H9 (cell line): ENCODE data around the gene CACNA2D3. TPM values are rescaled to one million over a fixed set of nuclear protein-coding genes. Genes with fewer than 3 reads are reported as not detected.

ENCODE experiments used
- DNase-seq: peaks from one replicate; pipeline ENCODE4 v3.0.0-alpha.2; 2017
- H2AFZ ChIP-seq: one replicate; pipeline ENCODE4 v1.6.1; 2013; ENCODE audit warnings: mild to moderate bottlenecking, low read length, control low read depth, moderate library complexity
- H2AK5ac ChIP-seq: 2 replicates; pipeline ENCODE4 v1.6.1; 2013; ENCODE audit warnings: low read length, control low read depth, mixed read lengths; ENCODE audit not compliant: insufficient read length
- H2BK120ac ChIP-seq: one replicate; pipeline ENCODE4 v1.6.1; 2013; ENCODE audit warnings: low read depth, mild to moderate bottlenecking, low read length, control low read depth, inconsistent platforms; ENCODE audit not compliant: poor library complexity, severe bottlenecking
- H2BK12ac ChIP-seq: 2 replicates; pipeline ENCODE4 v1.6.1; 2013; ENCODE audit warnings: low read length, control low read depth, mixed read lengths, low read depth; ENCODE audit not compliant: insufficient read length
- H2BK15ac ChIP-seq: 2 replicates; pipeline ENCODE4 v1.6.1; 2013; ENCODE audit warnings: low read depth, low read length, control low read depth
- H2BK20ac ChIP-seq: one replicate; pipeline ENCODE4 v1.6.1; 2013; ENCODE audit warnings: low read depth, mild to moderate bottlenecking, low read length, control low read depth, inconsistent platforms; ENCODE audit not compliant: poor library complexity, severe bottlenecking
- H2BK5ac ChIP-seq: 2 replicates; pipeline ENCODE4 v1.6.1; 2013; ENCODE audit warnings: low read length, control low read depth, mixed read lengths; ENCODE audit not compliant: insufficient read length
- H3K14ac ChIP-seq: 2 replicates; pipeline ENCODE4 v1.6.1; 2013; ENCODE audit warnings: low read length, control low read depth; ENCODE audit not compliant: insufficient read depth
- H3K18ac ChIP-seq: 2 replicates; pipeline ENCODE4 v1.6.1; 2013; ENCODE audit warnings: low read depth, mild to moderate bottlenecking, mixed read lengths, low read length, control low read depth; ENCODE audit not compliant: insufficient read length
- H3K23ac ChIP-seq: 2 replicates; pipeline ENCODE4 v1.6.1; 2013; ENCODE audit warnings: low read length, control low read depth, mixed read lengths, low read depth; ENCODE audit not compliant: insufficient read length
- H3K23me2 ChIP-seq: 2 replicates; pipeline ENCODE4 v1.6.1; 2013; ENCODE audit warnings: low read depth, mild to moderate bottlenecking, mixed read lengths, low read length, control low read depth; ENCODE audit not compliant: insufficient read length, poor library complexity, severe bottlenecking
- H3K27ac ChIP-seq: 2 replicates; pipeline ENCODE4 v1.5.1; 2013; ENCODE audit warnings: low read length, control low read depth, mixed read lengths, low read depth; ENCODE audit not compliant: insufficient read length
- H3K27me3 ChIP-seq: 2 replicates; pipeline ENCODE4 v1.6.1; 2013; ENCODE audit warnings: low read length, control low read depth, inconsistent platforms; ENCODE audit not compliant: insufficient read depth
- H3K4ac ChIP-seq: 2 replicates; pipeline ENCODE4 v1.6.1; 2013; ENCODE audit warnings: low read depth, mild to moderate bottlenecking, control low read depth, inconsistent platforms, low read length, moderate library complexity
- H3K4me1 ChIP-seq: 2 replicates; pipeline ENCODE4 v1.6.1; 2013; ENCODE audit warnings: low read length, control low read depth, inconsistent platforms; ENCODE audit not compliant: insufficient read depth
- H3K4me2 ChIP-seq: 2 replicates; pipeline ENCODE4 v1.6.1; 2013; ENCODE audit warnings: low read length, control low read depth, mixed read lengths; ENCODE audit not compliant: insufficient read length, insufficient read depth
- H3K56ac ChIP-seq: 2 replicates; pipeline ENCODE4 v1.6.1; 2013; ENCODE audit warnings: low read depth, mild to moderate bottlenecking, mixed read lengths, low read length, control low read depth; ENCODE audit not compliant: insufficient read length
- H3K79me1 ChIP-seq: 2 replicates; pipeline ENCODE4 v1.6.1; 2013; ENCODE audit warnings: low read depth, mild to moderate bottlenecking, moderate library complexity, low read length, control low read depth, inconsistent platforms; ENCODE audit not compliant: insufficient read depth, poor library complexity, severe bottlenecking
- H3K79me2 ChIP-seq: 2 replicates; pipeline ENCODE4 v1.6.1; 2013; ENCODE audit warnings: low read length, control low read depth, inconsistent platforms; ENCODE audit not compliant: insufficient read depth
- H3K9ac ChIP-seq: 2 replicates; pipeline ENCODE4 v1.6.1; 2013; ENCODE audit warnings: low read length, control low read depth, mixed read lengths; ENCODE audit not compliant: insufficient read length; ENCODE audit errors: extremely low read depth
- H3K9me3 ChIP-seq: one replicate; pipeline ENCODE4 v1.6.1; 2013; ENCODE audit warnings: low read depth, low read length, inconsistent platforms; ENCODE audit not compliant: control insufficient read depth
- H3T11ph ChIP-seq: one replicate; pipeline ENCODE4 v1.6.1; 2013; ENCODE audit warnings: mild to moderate bottlenecking, low read length, control low read depth, inconsistent platforms
- H4K20me1 ChIP-seq: one replicate; pipeline ENCODE4 v1.6.1; 2013; ENCODE audit not compliant: control insufficient read depth, insufficient read length, insufficient read depth
- H4K5ac ChIP-seq: 2 replicates; pipeline ENCODE4 v1.6.1; 2013; ENCODE audit warnings: low read depth, mild to moderate bottlenecking, mixed read lengths, low read length, control low read depth; ENCODE audit not compliant: insufficient read length
- H4K8ac ChIP-seq: replicated peaks from 2 replicates; pipeline ENCODE4 v1.6.1; 2013; ENCODE audit warnings: low read length, control low read depth, mixed read lengths, low read depth; ENCODE audit not compliant: insufficient read length
- H4K91ac ChIP-seq: 2 replicates; pipeline ENCODE4 v1.6.1; 2013; ENCODE audit warnings: low read depth, mild to moderate bottlenecking, moderate library complexity, mixed read lengths, low read length, control low read depth; ENCODE audit not compliant: insufficient read length
- H3K27ac Mint-ChIP-seq, 3 experiments: 2 replicates in 2 of 3; 3 replicates in 1 of 3; pipeline ENCODE4 v1.8.0; 2020 to 2021; ENCODE audit warnings: mixed read lengths in 3 of 3, mild to moderate bottlenecking in 1 of 3, moderate library complexity in 1 of 3
- H3K27me3 Mint-ChIP-seq: 2 replicates; pipeline ENCODE4 v1.8.0; 2021; ENCODE audit warnings: low read depth, mild to moderate bottlenecking, moderate library complexity, mixed read lengths
- H3K36me3 Mint-ChIP-seq, 3 experiments: 2 replicates in 2 of 3; 3 replicates in 1 of 3; pipeline ENCODE4 v1.8.0; 2020 to 2021; ENCODE audit warnings: low read depth in 3 of 3, mixed read lengths in 3 of 3; ENCODE audit not compliant: insufficient read depth in 1 of 3
- H3K4me1 Mint-ChIP-seq, 2 experiments: 2 replicates each; pipeline ENCODE4 v1.8.0; 2020; ENCODE audit warnings: mixed read lengths in 2 of 2
- H3K4me3 Mint-ChIP-seq, 2 experiments: 2 replicates in 1 of 2; 3 replicates in 1 of 2; pipeline ENCODE4 v1.8.0; 2020 to 2021; ENCODE audit warnings: mild to moderate bottlenecking in 2 of 2, mixed read lengths in 2 of 2, moderate library complexity in 1 of 2
- H3K9me3 Mint-ChIP-seq, 2 experiments: 2 replicates in 1 of 2; 3 replicates in 1 of 2; pipeline ENCODE4 v1.8.0; 2020; ENCODE audit warnings: mild to moderate bottlenecking in 2 of 2, mixed read lengths in 2 of 2, moderate library complexity in 1 of 2
- WGBS: extraction: QIAGEN DNeasy Blood & Tissue Kit; methylation state at CpG from one replicate; pipeline ENCODE4 v1.1.7; 2013; ENCODE audit warnings: missing lambda C conversion rate, low lambda C conversion rate, mixed read lengths; ENCODE audit not compliant: insufficient read length; ENCODE audit errors: extremely low coverage; 5-methylcytosine and 5-hydroxymethylcytosine counted together
- total RNA-seq: library from RNA; stranded (reverse); gene quantifications from 2 replicates; pipeline ENCODE4 v1.2.1, GENCODE V29; 2021
- TF ChIP-seq, protein P1 (sequence below): fragments of 200-600 bp; sonication (generic); conservative IDR thresholded peaks from 3 replicates; pipeline ENCODE4 v1.8.0; 2021; ENCODE audit warnings: antibody characterized with exemption, mild to moderate bottlenecking

CACNA2D3 gene
- total RNA-seq, 1 experiment from 2014 or later = 3.2 TPM

DNA sequence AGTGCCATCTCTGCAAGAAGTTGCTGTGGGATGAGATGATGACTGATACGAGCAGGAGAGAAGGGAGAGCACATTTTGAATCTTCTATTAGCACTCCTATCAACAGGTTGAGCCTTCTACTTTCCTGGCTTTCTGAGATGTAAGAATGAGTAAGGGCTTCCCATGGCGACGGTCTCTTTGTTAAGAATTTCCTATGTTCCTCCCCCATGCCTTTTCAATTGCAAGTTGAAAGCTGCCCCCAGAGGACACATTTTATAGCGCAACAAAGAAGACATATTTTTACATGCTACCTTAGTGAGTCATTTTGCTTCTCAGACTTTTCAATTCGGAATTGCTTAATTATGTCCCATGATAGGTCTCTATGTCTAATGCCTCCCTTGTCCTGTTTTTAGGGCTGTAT lies 876.8 kb downstream of the CACNA2D3 start:
- no peak overlapping the region for H2AFZ ChIP-seq
- H3K9me3 Mint-ChIP-seq = peaks cover 0 to 3% of the 10 kb centered on the region in 2 experiments; a peak in 1 of 5 replicates
- H3K27me3 Mint-ChIP-seq = no peaks in the 10 kb centered on the region
- no peaks in the 10 kb centered on the region for H3K79me2 ChIP-seq
- H3K27ac Mint-ChIP-seq = peak overlapping the region; percentile 72 to 98 (median 96); a peak in 4 of 7 replicates
- no peak overlapping the region for H4K91ac ChIP-seq
- H3K18ac ChIP-seq = no peak overlapping the region
- H2BK12ac ChIP-seq = no peak overlapping the region
- no peak overlapping the region for H3K4ac ChIP-seq
- H4K20me1 ChIP-seq = no peaks in the 10 kb centered on the region
- no peak overlapping the region for H2BK20ac ChIP-seq
- H4K8ac ChIP-seq = no peak overlapping the region
- H3K14ac ChIP-seq = no peak overlapping the region
- H2BK120ac ChIP-seq = no peak overlapping the region
- no peak overlapping the region for H3K4me2 ChIP-seq
- H2BK15ac ChIP-seq = no peak overlapping the region
- H3K23ac ChIP-seq = no peak overlapping the region
- H2BK5ac ChIP-seq = no peak overlapping the region
- no peak overlapping the region; a peak in 2 of 5 replicates for H3K4me3 Mint-ChIP-seq
- H3K9me3 ChIP-seq = no peaks in the 10 kb centered on the region
- no peaks in the 10 kb centered on the region for H3K27me3 ChIP-seq
- no peak overlapping the region for H3K56ac ChIP-seq
- no peak overlapping the region for H3T11ph ChIP-seq
- peaks cover 0 to 6% (median 4%) of the 10 kb centered on the region in 3 experiments; a peak in 2 of 7 replicates for H3K36me3 Mint-ChIP-seq
- no peak overlapping the region for H4K5ac ChIP-seq
- no CpG with 5 or more reads among the region's 5 CpGs for WGBS
- TF ChIP-seq, protein P1, sequence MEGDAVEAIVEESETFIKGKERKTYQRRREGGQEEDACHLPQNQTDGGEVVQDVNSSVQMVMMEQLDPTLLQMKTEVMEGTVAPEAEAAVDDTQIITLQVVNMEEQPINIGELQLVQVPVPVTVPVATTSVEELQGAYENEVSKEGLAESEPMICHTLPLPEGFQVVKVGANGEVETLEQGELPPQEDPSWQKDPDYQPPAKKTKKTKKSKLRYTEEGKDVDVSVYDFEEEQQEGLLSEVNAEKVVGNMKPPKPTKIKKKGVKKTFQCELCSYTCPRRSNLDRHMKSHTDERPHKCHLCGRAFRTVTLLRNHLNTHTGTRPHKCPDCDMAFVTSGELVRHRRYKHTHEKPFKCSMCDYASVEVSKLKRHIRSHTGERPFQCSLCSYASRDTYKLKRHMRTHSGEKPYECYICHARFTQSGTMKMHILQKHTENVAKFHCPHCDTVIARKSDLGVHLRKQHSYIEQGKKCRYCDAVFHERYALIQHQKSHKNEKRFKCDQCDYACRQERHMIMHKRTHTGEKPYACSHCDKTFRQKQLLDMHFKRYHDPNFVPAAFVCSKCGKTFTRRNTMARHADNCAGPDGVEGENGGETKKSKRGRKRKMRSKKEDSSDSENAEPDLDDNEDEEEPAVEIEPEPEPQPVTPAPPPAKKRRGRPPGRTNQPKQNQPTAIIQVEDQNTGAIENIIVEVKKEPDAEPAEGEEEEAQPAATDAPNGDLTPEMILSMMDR = peak; percentile 61
- no peak overlapping the region for H3K27ac ChIP-seq
- no peaks in the 10 kb centered on the region for H3K23me2 ChIP-seq
- no peak overlapping the region for H2AK5ac ChIP-seq
- peak; percentile 60 for DNase-seq
- no peaks in the 10 kb centered on the region for H3K79me1 ChIP-seq
- no peak overlapping the region for H3K9ac ChIP-seq
- peaks cover 22 to 24% of the 10 kb centered on the region in 2 experiments for H3K4me1 Mint-ChIP-seq
- H3K4me1 ChIP-seq = peaks cover 12% of the 10 kb centered on the region
